ENCODE data around the gene METTL26. TPM values are rescaled to one million over a fixed set of nuclear protein-coding genes. Genes with fewer than 3 reads are reported as not detected.

METTL26 gene
- total RNA-seq, 2 donors from 2014 or later: 43.7 to 102 TPM

DNA sequence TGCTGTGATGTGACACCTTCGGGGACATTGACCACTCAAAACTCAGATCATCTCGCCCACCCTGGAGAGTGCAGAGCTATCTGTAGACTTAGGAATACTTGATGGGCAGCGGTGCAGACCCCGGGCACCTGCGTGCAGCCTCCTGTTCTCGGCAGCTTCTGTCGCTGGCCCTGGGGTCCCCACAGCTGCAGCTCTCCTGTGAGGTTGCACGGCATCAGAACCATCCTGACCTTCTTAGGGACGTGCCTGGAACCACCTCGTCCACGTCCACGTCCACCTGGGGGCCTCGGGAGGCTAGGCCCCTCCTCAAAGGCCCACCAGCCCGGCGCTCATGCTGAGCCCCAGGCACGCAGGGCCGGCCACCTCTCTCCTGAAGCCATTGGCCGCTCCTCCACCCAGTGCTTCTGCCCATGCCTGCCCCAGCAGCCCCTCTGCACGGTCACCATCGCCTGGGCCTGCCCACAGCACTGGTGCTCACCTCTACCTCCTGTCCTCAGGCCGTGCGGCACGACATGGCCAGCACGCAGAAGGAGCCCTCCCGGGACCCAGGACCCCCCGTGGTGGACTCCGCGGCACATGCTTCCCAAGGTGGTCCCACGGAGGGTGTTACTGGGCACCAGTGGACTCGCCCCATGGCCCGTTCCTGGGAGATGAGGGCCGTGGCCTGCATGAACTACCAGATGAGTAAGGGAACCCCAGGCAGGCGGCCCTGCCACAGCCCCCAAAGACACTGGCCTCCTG, 7.6 kb downstream of the METTL26 start:
- no peaks in the 10 kb centered on the region for H3K27me3 ChIP-seq
- no peak overlapping the region for H3K9ac ChIP-seq (ENCODE audit: low read depth in 2 of 2, low read length in 2 of 2)
- intact Hi-C loops (cut with DNase I): no loop called here
- H3K4me1 ChIP-seq: peaks cover 6% of the 10 kb centered on the region
- no peak overlapping the region for H3K27ac ChIP-seq
- DNase-seq: no peak
- no peaks in the 10 kb centered on the region for H3K9me3 ChIP-seq
- H3K36me3 ChIP-seq: peaks cover 5% of the 10 kb centered on the region
- H3K4me3 ChIP-seq: no peak overlapping the region
- TF ChIP-seq, protein P1, sequence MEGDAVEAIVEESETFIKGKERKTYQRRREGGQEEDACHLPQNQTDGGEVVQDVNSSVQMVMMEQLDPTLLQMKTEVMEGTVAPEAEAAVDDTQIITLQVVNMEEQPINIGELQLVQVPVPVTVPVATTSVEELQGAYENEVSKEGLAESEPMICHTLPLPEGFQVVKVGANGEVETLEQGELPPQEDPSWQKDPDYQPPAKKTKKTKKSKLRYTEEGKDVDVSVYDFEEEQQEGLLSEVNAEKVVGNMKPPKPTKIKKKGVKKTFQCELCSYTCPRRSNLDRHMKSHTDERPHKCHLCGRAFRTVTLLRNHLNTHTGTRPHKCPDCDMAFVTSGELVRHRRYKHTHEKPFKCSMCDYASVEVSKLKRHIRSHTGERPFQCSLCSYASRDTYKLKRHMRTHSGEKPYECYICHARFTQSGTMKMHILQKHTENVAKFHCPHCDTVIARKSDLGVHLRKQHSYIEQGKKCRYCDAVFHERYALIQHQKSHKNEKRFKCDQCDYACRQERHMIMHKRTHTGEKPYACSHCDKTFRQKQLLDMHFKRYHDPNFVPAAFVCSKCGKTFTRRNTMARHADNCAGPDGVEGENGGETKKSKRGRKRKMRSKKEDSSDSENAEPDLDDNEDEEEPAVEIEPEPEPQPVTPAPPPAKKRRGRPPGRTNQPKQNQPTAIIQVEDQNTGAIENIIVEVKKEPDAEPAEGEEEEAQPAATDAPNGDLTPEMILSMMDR (IDR thresholded peaks at IDR 0.05): no peak

DNA sequence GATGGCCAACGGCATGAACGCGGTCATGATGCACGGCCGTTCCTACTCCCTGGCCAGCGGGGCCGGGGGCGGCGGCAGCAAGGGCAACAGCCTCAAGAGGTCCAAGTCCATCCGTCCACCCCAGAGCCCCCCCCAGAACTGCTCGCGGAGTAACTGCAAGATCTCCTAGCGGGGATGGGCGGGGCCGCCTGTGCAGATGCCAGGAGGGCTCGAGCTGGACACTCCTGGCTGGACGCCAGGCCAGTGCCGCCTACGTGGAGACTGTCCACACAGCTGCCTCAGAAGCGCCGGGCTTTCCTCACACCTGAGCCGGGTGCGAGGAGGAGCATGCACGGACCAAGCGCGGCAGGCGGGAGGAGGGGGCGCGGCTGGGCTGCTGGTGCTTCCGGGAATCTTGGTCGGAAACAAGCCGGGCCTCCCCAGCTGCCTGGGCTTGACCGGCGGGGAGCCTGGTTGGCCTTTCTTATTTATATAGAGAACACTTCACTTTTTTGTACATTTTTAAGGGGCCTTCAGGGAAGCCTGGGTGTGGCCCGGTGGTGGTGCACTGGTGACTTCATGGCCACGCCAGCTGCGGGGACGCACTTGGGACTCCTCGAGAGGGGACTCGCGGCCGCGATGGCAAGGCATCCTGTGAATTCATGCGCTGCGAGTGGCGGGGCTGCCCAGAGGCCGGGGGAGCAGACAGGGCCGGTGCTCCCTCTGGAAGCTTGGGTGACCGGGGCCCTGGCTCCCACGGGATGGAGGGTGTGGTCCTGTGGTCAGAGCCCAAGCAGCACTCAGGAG, 8.5 kb downstream of the METTL26 start:
- Histone ChIP-seq H3K27me3 (no peaks in the 10 kb centered on the region), H3K9me3 (no peaks in the 10 kb centered on the region), H3K4me3 (no peak overlapping the region), H3K27ac (no peak overlapping the region), H3K4me1 (peaks cover 6% of the 10 kb centered on the region), H3K9ac (ENCODE audit: low read depth in 2 of 2, low read length in 2 of 2) (no peak overlapping the region), H3K36me3 (peaks cover 5% of the 10 kb centered on the region)
- DNase-seq: peak; percentile 37
- intact Hi-C loops (cut with DNase I): no loop called here
- TF ChIP-seq, protein P1 (IDR thresholded peaks at IDR 0.05): no peak

- H3K27me3 ChIP-seq: no peaks in the 10 kb centered on the region
- intact Hi-C loops (cut with DNase I): no loop called here
- no peak for DNase-seq
- H3K4me1 ChIP-seq: peaks cover 6% of the 10 kb centered on the region
- no peak overlapping the region for H3K9ac ChIP-seq (ENCODE audit: low read depth in 2 of 2, low read length in 2 of 2)
- TF ChIP-seq, protein P1 (IDR thresholded peaks at IDR 0.05): no peak
- no peaks in the 10 kb centered on the region for H3K9me3 ChIP-seq
- peaks cover 5% of the 10 kb centered on the region for H3K36me3 ChIP-seq
- H3K4me3 ChIP-seq: no peak overlapping the region
- H3K27ac ChIP-seq: no peak overlapping the region
These were observed 9.2 kb downstream of the METTL26 start for GRCh38 chr16:626787-627453.

DNA sequence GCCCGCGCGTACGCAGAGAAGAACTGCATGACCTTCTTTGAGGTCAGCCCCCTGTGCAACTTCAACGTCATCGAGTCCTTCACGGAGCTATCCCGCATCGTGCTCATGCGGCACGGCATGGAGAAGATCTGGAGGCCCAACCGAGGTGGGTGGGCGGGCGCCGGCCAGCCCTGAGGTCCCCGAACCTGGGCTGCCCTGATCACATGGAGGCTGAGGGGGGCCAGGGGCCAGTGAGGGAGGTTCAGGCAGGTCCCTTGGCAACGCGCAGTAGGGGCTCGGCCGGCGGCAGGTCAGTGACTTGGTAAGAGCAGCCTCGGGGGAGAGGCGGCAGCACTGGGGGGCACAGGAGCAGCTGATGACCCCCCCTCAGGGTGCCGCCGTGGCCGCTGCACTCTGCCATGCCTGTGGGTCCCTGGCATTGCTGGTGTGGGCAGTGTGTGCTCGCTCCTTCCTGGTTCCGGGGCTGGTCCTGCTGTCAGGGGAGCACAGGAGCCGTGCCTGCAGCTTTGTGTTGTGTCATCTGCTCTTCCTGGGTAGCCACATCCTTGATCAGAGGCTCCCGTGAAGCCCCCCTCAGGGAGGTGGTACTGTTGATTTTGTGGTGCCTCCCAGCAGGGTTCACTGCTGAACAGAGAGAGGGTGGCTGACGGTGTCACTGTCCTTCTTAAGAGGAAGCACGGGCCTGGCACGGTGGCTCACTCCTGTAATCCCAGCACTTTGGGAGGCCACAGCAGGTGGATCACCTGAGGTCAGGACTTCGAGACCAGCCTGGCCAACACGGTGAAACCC, 9.9 kb downstream of the METTL26 start:
- Histone ChIP-seq H3K9me3 (no peaks in the 10 kb centered on the region), H3K9ac (ENCODE audit: low read depth in 2 of 2, low read length in 2 of 2) (no peak overlapping the region)

More for the DNA sequence above, 9.9 kb downstream of the METTL26 start:
- no peak overlapping the region for H3K4me3 ChIP-seq
- H3K4me1 ChIP-seq: peaks cover 4% of the 10 kb centered on the region
- intact Hi-C loops (cut with DNase I): no loop called here
- no peak for DNase-seq
- peaks cover 5% of the 10 kb centered on the region for H3K36me3 ChIP-seq
- no peak overlapping the region for H3K27ac ChIP-seq
- no peaks in the 10 kb centered on the region for H3K27me3 ChIP-seq
- TF ChIP-seq, protein P1 (IDR thresholded peaks at IDR 0.05): no peak

Measured in colonic mucosa (tissue), 4 donors.